GM04504 (cell line): ENCODE measurements around the gene LTBP2.

Experiments used
- DNase-seq: peaks from one replicate; pipeline ENCODE4 v3.0.0-alpha.2; 2012; ENCODE audit warnings: low read depth

LTBP2 gene

DNA sequence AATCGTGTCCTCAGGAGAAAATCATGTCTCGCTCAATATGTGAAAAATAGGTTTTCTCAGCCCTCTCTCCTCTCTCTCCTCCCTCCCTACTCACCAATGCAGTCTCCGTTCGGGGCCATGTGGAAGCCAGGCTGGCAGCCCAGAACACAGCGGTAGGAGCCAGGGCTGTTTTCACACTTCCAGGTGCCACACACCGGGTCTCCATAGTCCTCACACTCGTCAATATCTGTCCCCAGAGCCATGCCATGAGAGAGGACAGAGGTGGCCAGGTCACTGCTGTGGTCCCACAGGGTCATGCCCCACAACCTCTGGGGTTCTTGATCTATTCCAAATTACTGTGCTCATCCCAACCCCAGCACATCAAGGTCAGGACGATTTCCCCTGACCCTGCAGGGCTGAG, 105.0 kb downstream of the LTBP2 start:
- no peak for DNase-seq

DNA sequence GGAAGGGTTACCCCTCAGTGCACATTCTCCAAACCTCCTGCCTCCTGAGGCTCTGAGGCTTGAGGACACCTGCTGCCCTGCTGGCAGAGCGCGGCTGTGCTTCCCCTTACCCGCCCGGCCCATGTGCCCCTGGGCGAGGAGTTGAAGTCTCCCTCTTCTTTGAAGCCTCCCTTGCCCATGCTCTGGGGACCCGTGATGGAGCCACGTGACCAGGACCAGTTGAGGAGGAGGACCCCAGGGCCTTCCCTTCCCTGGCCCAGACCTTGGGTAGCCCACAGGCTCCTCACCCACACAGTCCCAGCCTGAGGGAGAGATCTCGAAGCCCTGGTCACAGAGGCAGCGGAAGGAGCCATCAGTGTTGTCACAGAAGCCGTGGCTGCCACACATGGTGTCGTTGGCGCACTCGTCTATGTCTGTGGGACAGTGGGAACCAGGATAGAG, 105.6 kb downstream of the LTBP2 start:
- no peak for DNase-seq

DNA sequence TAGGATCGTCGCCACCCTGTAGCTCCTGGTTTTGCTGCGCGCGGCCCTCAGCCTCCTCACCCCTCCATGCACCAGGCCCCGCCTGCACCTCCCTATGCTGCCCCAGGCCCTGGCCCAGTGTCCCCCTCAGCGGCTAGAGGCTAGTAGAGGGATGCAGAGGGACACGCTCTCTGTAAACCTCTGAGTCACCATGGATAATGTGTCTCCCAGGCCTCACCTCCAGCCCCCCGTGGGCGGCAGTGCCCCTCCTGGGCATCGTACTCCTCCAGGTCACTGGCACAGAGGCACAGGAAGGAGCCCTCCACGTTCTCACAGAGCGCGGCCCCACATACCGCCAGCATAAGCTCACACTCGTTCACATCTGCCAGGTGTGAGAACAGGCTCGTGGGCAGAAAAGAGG, 106.2 kb downstream of the LTBP2 start:
- DNase-seq: no peak

DNA sequence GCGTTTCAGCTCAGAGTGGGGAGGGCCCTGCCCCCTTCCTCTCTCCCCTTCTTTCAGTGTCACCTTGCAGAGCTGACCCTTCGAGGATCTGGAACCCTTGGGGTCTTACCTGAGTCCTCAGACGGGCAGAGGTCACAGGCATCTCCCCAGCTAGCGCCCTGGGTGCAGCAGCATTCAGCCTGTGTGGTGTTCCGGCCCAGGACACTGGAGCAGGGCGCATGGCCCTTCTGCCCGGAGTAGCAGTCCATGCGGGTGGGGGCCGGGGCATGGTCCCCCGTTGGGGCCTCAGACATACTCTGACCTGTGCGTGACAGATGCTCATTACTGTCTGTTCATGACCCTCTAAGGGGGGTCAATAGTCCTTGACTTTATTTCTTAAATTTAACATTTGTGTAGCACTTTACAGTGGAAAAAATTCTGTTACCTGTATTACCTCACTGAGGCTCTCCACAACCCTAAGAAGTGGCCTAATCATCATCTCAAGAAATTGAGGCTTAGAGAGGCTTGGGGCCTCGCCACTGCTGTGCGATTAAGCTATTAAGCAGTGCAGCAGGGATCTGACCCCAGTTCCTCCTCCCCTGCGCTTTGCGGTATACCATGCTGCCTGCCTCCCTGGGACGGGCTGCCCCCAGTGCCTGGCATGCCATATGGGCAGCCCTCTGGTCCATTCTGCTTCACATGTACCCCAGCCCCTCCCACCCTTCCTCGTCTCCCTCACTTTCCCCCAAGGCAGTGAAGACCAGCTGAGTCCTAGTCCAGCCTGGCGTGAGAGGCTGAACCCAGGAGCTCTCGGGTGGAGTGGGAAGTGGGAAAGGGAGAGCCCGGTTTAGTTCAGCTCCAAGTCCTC, 106.9 kb downstream of the LTBP2 start:
- no peak for DNase-seq

DNA sequence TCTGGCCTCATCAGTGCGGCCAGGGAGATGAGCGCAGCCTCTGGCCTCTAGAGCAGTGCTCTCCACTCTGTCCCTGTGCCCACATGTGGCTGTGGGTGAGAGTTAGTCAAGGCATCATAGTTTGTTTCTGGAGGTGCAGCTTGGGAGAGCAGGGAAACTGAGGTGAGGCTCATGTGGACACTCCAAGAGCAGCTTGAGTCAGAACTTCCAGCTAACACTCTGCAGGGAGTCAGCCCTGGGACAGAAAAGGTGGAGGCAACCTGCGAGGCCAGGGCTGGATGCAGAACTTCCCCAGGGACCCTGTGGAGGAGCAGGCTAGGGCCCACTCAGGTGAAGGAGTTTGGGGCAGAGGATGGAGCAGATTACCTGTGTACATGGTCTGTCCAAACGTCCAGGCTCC, 107.6 kb downstream of the LTBP2 start:
- DNase-seq: no peak

DNA sequence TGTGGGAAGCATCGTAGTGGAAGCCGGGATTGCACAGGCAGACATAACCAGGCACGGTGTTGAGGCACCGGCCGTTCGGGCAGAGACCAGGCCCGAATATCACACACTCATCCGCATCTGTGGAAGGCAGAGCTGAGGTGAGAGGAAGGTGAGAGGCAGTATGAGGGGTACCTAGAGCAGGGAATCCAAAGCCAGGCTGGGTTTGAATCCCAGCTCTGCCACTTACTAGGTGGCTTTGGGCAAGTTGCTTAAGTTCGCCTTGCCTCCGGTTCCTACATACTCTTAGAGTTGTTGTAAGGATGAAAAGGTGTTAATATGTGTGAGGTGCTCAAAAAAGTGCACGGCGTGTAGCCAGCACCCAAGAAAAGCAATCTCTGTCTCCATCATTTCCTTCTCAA, 108.1 kb downstream of the LTBP2 start:
- DNase-seq: no peak

DNA sequence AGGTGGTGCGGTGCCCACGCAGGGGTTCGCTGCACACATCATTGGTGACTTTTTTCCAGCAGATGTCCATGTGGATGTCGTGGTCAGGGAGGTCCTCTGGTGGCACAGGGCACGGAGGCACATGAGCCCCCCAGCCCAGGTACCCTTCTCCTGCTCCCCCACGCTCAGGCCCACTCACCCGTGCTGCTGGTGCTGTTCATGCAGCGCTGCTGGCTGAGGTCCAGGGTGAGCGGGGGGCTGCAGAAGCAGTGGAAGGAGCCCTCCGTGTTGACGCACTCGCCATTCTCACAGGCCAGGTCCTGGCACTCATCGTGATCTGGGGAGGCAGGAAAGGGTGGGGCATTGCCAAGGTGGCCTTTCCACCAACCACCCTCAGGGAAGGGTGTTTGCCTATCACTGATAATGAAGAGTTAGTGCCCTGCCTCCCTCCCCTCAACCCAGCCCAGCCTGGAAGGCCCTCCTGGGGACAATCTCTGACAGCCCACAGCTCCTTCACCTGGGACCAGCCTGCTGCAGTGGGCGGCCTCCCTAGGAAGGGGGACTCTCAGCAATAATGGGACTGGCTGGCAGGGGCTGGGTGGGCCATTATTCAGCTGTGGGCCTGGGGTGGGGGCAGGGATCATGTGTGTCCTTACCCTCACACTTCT, 108.6 kb downstream of the LTBP2 start:
- DNase-seq: no peak

DNA sequence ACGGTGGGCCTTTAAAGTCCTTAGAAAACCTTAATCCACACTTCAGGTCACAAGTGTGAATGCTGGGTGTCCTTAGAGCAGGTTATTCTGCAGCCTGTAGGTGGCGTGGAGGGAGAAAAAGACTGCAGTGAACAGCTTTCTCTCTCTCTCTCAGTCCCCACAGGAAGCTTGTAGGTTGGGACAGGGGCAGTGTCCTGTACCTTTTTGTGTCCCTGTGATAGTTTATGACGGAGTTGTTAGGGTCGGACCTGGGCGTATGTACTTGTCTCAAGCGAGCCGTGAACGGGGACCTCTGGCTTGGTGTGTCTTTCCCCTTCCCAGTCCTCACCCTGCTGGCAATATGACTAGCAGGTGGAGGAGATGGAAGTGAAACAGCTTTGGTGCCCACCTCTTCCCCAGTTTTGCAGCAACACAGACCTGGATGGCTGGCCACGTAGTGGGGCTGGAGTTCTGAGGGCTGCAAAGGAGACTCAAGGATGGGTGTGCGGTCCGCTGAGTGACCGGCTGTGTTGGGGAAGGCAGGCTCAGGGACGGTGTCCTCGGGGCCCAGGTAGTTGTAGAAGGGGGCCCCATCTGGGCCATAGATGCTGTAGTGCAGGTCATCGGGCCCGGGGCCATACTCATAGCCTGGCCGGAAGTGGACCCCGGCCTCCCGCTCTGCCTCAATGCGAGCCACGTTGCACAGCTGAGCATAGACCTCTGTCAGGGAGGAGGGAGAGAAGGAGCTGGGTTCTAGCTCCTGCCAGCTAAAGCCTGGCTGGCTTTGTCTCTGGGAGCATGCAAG, 109.6 kb downstream of the LTBP2 start:
- no peak for DNase-seq

DNA sequence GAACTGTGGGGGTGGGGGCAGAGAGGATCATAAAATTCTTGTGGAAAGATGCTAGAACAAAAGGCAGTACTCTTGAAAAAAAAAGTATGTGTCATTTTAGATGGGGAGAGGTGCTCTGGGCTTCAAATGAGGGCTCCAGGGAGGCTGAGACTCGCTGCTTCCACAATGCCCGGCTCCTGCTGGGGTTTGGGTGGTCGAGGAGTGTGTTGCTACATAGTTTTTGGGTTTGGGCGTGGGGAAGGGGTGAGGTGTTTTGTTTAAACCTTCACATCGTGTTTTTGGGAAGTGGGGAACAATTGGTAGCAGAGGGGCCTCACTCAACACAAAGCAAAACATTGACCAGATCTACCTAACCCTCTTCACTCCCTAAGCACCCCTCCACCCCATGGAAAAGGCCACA, 110.3 kb downstream of the LTBP2 start:
- DNase-seq: no peak

DNA sequence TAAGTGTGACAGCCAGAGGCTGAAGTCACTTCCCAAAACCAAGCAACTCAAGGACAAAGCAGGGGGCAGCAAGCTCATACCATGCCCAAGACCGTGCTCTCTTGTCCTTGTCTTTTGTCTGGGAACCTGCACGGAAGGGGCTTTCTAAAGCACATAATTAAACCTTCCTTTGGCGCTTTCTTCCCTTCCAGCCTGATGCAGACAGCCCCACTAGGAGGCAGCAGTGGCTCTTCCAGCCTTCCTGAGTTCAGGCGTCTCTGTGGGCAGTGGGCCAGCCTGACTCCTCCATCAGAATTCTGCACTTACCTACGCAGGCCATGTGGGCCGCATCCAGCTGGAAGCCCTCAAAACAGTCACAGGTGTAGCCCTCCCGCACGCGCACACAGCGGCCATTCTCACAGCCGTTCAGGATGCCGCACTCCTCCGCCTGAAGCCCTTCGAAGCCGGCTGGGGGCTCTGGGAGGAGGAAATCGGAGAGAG, 110.9 kb downstream of the LTBP2 start:
- peak; percentile 42 for DNase-seq

DNA sequence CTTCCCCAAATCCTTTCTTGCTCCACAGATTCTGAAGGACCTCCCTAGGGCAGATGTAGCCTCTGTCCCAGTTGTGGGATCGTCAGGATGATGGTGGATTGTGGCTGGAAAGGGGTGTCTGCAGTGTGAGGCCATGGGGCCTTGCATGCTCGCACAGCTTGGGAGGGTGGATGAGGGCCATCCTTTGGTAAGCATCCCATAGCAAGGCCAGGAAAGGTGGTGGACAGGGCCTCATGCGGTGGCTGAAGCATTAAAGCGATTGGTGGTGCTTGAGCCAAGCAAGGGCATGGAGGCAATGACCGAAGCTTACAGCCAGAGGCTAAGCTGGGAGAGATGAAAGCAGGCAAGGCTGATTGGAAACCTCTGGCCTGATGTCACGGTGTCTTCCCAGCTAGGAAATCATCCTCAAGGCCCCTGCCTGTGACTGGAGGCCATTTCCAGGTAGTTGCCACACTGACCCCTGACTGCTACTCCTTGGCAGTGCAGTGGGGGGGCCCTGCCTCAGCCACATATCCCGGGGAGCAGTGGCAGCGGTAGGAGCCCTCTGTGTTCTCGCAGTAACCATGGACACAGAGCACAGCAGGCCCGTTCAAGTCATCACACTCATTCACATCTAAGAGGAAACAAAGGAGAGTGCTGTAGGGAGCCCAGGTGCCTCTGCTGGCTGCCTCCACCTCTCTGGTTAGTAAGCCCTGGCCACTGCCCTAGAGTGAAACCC, 111.5 kb downstream of the LTBP2 start:
- no peak for DNase-seq

DNA sequence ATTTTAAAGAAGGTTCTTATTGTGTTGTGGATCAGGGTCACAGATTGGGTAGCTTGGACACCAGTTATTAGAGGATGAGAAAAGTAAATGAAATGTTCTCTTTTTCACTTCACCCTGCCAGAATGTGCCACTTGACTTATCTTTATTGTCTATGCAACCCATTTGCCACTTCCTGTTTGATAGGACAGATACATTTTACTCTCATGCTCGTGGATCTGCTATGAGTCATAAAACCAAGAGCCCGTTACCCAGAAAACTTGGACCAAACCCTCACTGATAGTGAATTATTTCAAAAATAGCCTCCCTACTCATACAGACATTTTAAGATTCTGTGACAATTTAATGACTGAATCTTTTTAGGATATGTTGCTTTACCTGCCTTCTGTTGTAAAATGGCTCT, 116.7 kb downstream of the LTBP2 start:
- DNase-seq: no peak

DNA sequence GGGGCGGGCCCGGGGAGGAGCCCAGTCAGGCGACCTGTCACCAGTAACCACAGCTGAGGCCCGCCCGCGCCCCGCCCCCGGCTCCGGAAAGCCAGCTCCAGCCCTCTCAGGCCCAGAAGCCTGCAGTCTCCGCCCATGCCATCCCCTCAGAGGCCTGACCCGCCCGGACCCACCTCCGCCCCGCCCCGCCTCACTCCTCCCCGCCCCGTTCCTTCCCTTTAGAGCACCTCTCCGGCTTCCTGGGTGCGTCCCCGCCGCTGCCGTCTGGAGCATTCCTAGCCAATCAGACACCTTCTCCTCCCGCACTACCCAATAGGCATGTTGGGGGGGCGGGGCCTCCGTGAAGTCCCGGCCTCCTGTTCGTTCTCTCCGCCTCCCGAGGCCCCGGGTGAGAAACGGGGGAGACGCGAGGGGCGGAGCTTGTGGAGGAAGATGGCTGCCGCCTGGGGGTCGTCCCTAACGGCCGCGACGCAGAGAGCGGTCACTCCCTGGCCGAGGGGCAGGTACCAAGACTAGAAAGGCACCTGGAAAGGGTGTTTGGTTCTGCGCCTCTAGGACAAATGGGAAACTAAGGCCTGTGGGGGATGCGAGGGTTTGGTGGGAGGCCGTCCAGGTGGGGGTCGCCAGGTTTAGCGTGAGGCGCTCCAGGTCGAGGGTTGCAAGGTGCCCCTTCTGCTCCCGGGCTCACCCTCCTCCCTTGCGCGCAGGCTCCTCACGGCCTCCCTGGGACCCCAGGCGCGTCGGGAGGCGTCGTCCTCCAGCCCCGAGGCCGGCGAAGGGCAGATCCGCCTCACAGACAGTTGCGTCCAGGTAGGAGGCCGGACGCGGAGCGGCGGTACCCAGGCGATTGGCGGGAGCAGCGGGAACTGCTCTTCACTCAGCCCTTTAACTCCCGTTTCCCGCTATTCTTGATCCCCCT, 118.4 kb downstream of the LTBP2 start, which contains the start of gene ISCA2:
Gene ISCA2, plus strand, starts transcription at position 423 of the 919 bp plus-strand sequence. Its CDS starts 10 bp downstream, at position 433.
- DNase-seq: peak; percentile 99

DNA sequence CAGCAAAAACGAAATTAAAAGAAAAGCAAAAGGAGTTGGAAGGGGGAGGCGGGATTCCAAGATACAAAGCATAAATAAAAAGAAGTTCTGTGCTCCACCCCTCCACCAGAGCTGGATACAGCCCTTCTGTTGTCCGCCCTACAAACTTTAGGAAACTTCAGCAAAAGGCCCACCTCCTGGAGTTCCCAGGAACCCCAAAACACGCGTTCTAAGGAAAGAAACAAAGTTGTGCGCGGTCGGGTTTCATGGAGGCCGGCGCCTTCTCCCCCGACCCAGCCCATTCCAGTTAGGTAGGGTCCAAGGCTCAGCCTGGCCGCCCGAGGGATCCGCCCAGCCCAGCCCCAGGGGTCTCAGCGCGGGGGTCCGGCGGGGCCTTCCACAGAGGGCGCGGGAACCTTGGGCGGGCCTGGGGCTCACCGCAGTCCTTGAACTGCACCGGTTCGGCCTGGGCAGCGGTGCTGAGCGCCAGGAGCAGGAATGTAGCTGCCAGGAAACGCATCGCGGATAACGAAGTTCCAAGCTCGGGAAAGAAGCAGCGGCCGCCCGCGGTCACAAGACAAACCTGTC, 119.2 kb downstream of the LTBP2 start, which contains the start of gene NPC2:
Gene NPC2, minus strand, starts transcription at position 530 of the 567 bp plus-strand sequence. Its CDS starts 31 bp downstream, at position 499.
- no peak for DNase-seq

DNA sequence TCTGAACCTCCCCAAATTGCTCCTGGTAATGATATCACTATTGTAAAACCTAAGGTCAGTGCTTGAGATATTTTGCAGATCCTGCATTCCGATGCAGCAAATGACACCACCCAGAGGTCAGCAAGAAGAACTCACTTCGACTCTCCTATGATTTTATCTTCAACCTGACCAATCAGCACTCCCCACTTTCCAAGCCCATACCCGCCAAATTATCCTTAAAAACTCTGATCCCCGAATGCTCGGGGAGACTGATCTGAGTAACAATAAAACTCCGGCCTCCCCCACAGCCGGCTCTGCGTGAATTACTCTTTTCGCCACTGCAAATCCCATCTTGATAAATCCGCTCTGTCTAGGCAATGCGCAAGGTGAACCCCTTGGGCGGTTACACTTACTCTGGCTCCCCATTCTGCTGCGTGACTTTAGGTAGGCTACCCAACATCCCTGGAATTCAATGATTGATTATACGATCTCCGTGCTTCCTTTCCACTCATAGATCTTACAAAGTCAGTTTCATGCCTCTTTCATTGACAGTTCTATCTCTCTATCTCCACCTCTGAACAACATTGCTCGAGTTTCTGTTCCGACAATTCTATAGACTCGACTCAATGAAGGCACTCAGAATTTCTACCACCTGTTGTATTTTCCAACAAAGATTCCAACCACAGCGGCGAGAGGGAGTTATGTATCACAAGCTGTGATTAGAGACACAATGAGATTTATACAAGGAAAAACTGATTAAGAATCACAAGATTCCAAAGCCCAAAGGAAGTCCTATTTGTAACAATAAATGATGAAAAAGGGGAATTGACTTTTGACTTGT, 119.9 kb downstream of the LTBP2 start:
- DNase-seq: no peak

DNA sequence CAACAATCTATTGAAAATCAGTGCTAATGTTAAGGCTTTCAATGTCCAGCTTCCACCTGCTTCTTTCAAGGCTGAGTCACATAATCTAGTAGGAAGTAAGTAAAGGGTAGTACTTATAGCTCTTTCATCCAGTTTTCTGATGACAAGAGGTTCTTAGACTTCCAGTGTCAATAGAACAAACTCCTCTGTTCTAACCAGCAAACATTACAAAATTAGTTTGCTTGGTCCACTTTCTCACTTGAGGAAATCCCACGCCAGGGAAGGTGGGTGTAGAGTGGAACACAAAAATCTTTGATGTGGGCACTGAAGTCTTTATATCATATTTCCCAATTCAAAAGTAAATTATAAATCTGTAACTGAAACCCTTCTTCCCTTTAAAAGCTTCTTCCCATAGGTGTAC, 121.6 kb downstream of the LTBP2 start:
- DNase-seq: no peak

DNA sequence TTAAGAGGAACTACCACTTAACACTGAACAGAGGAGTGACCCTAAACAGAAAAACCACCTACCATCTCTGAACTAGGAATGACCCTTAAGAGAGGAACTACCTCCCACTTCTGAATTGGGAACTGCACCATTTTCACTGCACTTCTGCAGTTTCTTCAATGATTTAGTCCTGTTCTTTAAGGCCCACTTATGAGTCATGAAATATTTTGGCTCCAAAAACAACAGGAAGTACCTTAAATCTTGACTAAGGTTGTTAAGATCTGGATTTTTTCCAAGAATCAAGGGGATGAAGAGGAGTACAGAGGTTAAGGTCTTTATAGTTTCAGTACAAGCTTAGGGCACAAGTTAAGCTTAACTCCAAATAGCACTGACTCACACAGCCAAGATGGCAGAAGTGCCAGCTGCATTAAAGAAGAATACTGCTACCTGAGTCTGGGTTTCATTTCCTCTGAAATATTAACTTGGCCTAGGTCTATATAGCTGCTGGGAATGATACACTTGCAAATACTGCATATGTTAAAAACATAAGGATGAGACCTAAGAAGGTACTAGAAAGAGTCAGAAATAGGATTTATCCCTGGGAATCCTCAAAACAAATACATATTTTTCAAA, 123.1 kb downstream of the LTBP2 start:
- DNase-seq: no peak

DNA sequence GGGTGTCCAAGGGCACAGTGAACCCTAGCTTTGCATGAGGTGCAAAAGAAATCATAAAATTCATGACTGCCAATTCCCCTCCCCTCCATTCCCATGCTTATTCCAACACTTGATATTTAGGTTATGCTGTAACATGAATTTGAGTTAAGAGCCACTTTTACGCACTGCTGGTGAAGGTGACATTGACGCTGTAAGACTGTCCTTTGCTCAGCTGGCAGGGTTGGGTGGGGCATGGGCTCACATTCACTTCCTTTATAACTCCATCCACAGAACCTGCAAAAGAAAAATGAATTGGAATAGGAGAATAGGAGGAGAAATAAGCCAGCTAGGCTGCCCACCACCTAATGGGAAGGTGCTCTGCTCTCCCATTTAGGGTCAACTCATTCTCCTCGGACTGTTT, 125.9 kb downstream of the LTBP2 start:
- DNase-seq: no peak

DNA sequence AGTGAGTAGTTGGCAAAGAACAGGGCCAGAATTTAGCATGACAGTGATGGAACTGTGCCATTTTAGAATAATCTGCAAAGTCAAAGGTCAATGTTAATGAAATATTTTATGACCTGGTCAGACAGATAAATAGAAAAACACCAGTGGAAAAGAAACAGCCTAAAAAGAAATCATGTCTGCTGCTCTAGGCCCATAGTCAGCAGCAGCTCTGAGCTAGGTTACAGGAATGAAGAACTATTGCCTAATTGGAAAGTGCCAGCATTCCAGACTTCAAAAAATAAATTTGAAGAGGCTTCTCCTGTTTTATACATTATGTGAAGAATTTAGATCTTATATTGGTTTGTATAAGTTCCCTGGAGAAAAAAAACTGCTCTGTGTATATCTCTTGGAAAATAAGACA, 128.7 kb downstream of the LTBP2 start:
- DNase-seq: no peak
